Renal cortical epithelial cell (primary cell): Measurements from ENCODE around the gene BIRC5. TPM values are rescaled to one million over a fixed set of nuclear protein-coding genes. Genes with fewer than 3 reads are reported as not detected.

Source experiments
- DNase-seq: peaks from one replicate; pipeline ENCODE4 v3.0.0-alpha.2; 2011; ENCODE audit warnings: low read depth
- total RNA-seq: library from RNA; depleted of rRNA; stranded (reverse); fragments of >200 nt; gene quantifications from 2 replicates; pipeline ENCODE4 v1.2.3, GENCODE V29; 2014

The BIRC5 gene
- total RNA-seq, 1 donor from 2014 or later: 0.50 TPM

GRCh38 chr17:78183916-78184315 lies 30.1 kb upstream of the BIRC5 start:
- no peak for DNase-seq

- no peak for DNase-seq
These were observed 29.7 kb upstream of the BIRC5 start for GRCh38 chr17:78184351-78184750.

- DNase-seq: peak; percentile 89
These were observed 29.2 kb upstream of the BIRC5 start for GRCh38 chr17:78184868-78185267.

- DNase-seq: no peak
These were observed 27.9 kb upstream of the BIRC5 start for GRCh38 chr17:78185981-78186691.

GRCh38 chr17:78186692-78187595 lies 27.1 kb upstream of the BIRC5 start, which contains the start of the genes AFMID and TK1:
TSS of gene AFMID (plus strand) at chr17:78187362. CDS start at chr17:78187371, 9 bp downstream.
TSS of gene TK1 (minus strand) at chr17:78187052. CDS start at chr17:78186994, 58 bp downstream.
- peak; percentile 90 for DNase-seq

- no peak for DNase-seq
These were observed 17.3 kb upstream of the BIRC5 start for GRCh38 chr17:78196716-78197115.

- no peak for DNase-seq
These were observed 16.8 kb upstream of the BIRC5 start for GRCh38 chr17:78197147-78197832.

GRCh38 chr17:78200451-78200850 lies 13.6 kb upstream of the BIRC5 start:
- no peak for DNase-seq

- no peak for DNase-seq
These were observed 11.4 kb upstream of the BIRC5 start for GRCh38 chr17:78202666-78203065.

- no peak for DNase-seq
These were observed 9.5 kb upstream of the BIRC5 start for GRCh38 chr17:78204387-78205123.

- DNase-seq: no peak
These were observed 8.8 kb upstream of the BIRC5 start for GRCh38 chr17:78205124-78205775.

- DNase-seq: no peak
These were observed 7.8 kb upstream of the BIRC5 start for GRCh38 chr17:78206298-78206697.

- DNase-seq: no peak
These were observed 5.6 kb upstream of the BIRC5 start for GRCh38 chr17:78208486-78208885.

- no peak for DNase-seq
These were observed 3.9 kb upstream of the BIRC5 start for GRCh38 chr17:78210111-78210510.

GRCh38 chr17:78211032-78211431 lies 3.0 kb upstream of the BIRC5 start:
- no peak for DNase-seq

- no peak for DNase-seq
These were observed 631 bp downstream of the BIRC5 start for GRCh38 chr17:78214706-78215061.

GRCh38 chr17:78219396-78220150 lies 5.5 kb downstream of the BIRC5 start:
- no peak for DNase-seq

GRCh38 chr17:78223061-78223460 lies 9.0 kb downstream of the BIRC5 start:
- DNase-seq: no peak

GRCh38 chr17:78223765-78224164 lies 9.7 kb downstream of the BIRC5 start:
- DNase-seq: no peak
